ENCODE results near the gene TMEM150B.

The TMEM150B gene

DNA sequence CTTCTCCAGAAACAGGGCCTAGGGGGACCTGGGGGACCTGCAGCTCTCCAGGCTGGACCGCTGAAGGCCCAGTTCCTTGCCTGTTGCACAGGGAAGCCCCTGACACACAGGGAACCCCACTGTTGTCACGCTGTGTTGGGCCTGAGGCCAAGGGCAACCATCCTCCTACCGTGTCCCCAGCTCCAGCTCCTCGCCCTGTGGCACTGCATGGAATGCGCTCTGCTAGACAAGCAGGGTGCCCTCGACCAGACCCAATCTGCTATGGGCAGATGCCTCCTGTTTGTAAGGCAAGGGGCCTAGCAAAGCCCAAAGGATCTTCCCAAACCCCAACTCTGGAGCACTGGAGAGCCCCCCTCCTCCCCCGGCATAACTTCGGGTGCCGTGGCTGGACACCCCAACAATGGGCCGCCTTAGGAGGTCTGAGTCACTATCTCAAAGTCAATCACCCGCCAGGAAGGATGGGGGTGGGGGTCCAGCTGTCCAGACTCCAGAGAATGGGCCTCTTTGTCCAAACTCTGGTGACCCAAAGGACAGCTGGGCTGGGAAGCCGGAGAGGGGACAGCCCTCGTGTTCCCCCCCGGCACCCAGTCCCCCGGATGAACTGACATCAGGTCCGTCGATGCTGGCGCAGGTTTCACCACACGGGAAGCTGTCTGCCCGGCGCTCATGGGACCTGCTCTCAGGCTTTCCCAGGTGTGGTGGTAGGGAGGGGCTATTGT is 37.6 kb downstream of the TMEM150B start:
- Histone ChIP-seq H3F3A (ENCODE audit: insufficient read depth) (no peaks in the 10 kb centered on the region), H3K9ac (ENCODE audit: low read length) (no peak overlapping the region), H3K27me3 (ENCODE audit: low read length) (no peaks in the 10 kb centered on the region)

GRCh38 chr19:55285229-55285890 is 39.8 kb downstream of the TMEM150B start:
- H2AFZ ChIP-seq (ENCODE audit: low read depth, low read length, severe bottlenecking): no peak overlapping the region
- no peak overlapping the region for H3K27ac ChIP-seq (ENCODE audit: low read depth, low read length)

More for the DNA sequence above, 37.6 kb downstream of the TMEM150B start:
- Histone ChIP-seq H3K4me2 (ENCODE audit: low read depth, low read length, poor library complexity, severe bottlenecking) (no peak overlapping the region), H3K27ac (ENCODE audit: low read depth, low read length) (no peak overlapping the region), H3K9me3 (ENCODE audit: insufficient read depth, low read length) (no peaks in the 10 kb centered on the region), H4K20me1 (ENCODE audit: low read depth, low read length) (no peaks in the 10 kb centered on the region), H3K4me3 (ENCODE audit: insufficient read depth, low read length, poor library complexity, severe bottlenecking) (no peak overlapping the region), H3K9me2 (replicated peaks; ENCODE audit: insufficient read depth, low read length) (no peaks in the 10 kb centered on the region), H3K36me3 (ENCODE audit: low read length) (no peaks in the 10 kb centered on the region), H3K79me2 (ENCODE audit: insufficient read depth, low read length) (no peaks in the 10 kb centered on the region), H2AFZ (ENCODE audit: low read depth, low read length, severe bottlenecking) (no peak overlapping the region)
- TF ChIP-seq CTCF (IDR thresholded peaks at IDR 0.05; ENCODE audit: insufficient read depth, low read length, poor library complexity, severe bottlenecking) (no peak), EZH2phosphoT487 (conservative IDR thresholded peaks at IDR 0.05; ENCODE audit: low read length) (no peak)

GRCh38 chr19:55284405-55285058 is 40.6 kb downstream of the TMEM150B start:
- Histone ChIP-seq H4K20me1 (ENCODE audit: low read depth, low read length) (no peaks in the 10 kb centered on the region), H3K9ac (ENCODE audit: low read length) (no peak overlapping the region), H3F3A (ENCODE audit: insufficient read depth) (peaks cover 17% of the 10 kb centered on the region), H3K27ac (ENCODE audit: low read depth, low read length) (no peak overlapping the region), H3K27me3 (ENCODE audit: low read length) (no peaks in the 10 kb centered on the region), H3K9me3 (ENCODE audit: insufficient read depth, low read length) (no peaks in the 10 kb centered on the region), H3K4me3 (ENCODE audit: insufficient read depth, low read length, poor library complexity, severe bottlenecking) (no peak overlapping the region), H3K9me2 (replicated peaks; ENCODE audit: insufficient read depth, low read length) (no peaks in the 10 kb centered on the region), H2AFZ (ENCODE audit: low read depth, low read length, severe bottlenecking) (no peak overlapping the region), H3K36me3 (ENCODE audit: low read length) (no peaks in the 10 kb centered on the region), H3K79me2 (ENCODE audit: insufficient read depth, low read length) (no peaks in the 10 kb centered on the region), H3K4me2 (ENCODE audit: low read depth, low read length, poor library complexity, severe bottlenecking) (no peak overlapping the region)
- TF ChIP-seq EZH2phosphoT487 (conservative IDR thresholded peaks at IDR 0.05; ENCODE audit: low read length) (no peak), CTCF (IDR thresholded peaks at IDR 0.05; ENCODE audit: insufficient read depth, low read length, poor library complexity, severe bottlenecking) (no peak)

More at GRCh38 chr19:55285229-55285890, 39.8 kb downstream of the TMEM150B start:
- no peaks in the 10 kb centered on the region for H3K36me3 ChIP-seq (ENCODE audit: low read length)
- no peak overlapping the region for H3K4me2 ChIP-seq (ENCODE audit: low read depth, low read length, poor library complexity, severe bottlenecking)
- no peak overlapping the region for H3K9ac ChIP-seq (ENCODE audit: low read length)
- no peaks in the 10 kb centered on the region for H3K27me3 ChIP-seq (ENCODE audit: low read length)
- H3K4me3 ChIP-seq (ENCODE audit: insufficient read depth, low read length, poor library complexity, severe bottlenecking): no peak overlapping the region
- TF ChIP-seq EZH2phosphoT487 (conservative IDR thresholded peaks at IDR 0.05; ENCODE audit: low read length) (no peak), CTCF (IDR thresholded peaks at IDR 0.05; ENCODE audit: insufficient read depth, low read length, poor library complexity, severe bottlenecking) (no peak)
- H3K9me2 ChIP-seq (replicated peaks; ENCODE audit: insufficient read depth, low read length): no peaks in the 10 kb centered on the region
- H3K79me2 ChIP-seq (ENCODE audit: insufficient read depth, low read length): no peaks in the 10 kb centered on the region
- no peaks in the 10 kb centered on the region for H4K20me1 ChIP-seq (ENCODE audit: low read depth, low read length)
- no peaks in the 10 kb centered on the region for H3K9me3 ChIP-seq (ENCODE audit: insufficient read depth, low read length)
- H3F3A ChIP-seq (ENCODE audit: insufficient read depth): peaks cover 14% of the 10 kb centered on the region

Measured in SU-DHL-6 (cell line).